Measurements from ENCODE around the gene ZBTB22.

- TF ChIP-seq POLR2AphosphoS5 (IDR thresholded peaks at IDR 0.05), result peak; percentile 89 to 91 (median 89)
- peak in 9 of 11 experiments; percentile 56 to 79 (median 73) for TF ChIP-seq CTCF (IDR thresholded peaks at IDR 0.05 in 8 of 11, conservative IDR thresholded peaks at IDR 0.05 in 3 of 11)
- peak in 2 of 3 donors; percentile 18 to 40 for TF ChIP-seq POLR2A (IDR thresholded peaks at IDR 0.05)
Observed at GRCh38 chr6:33276864-33277662, 40.5 kb downstream of the ZBTB22 start, which contains the start of gene B3GALT4.
